Activated T-cell treated with anti-CD3 and anti-CD28 coated beads for 48 hours (primary cell): ENCODE measurements around the gene SERPINB13.

Source experiments
- DNase-seq: peaks from one replicate; pipeline ENCODE4 v3.0.0-alpha.2; 2020; ENCODE audit warnings: low read depth

The SERPINB13 gene

GRCh38 chr18:63586966-63587365 lies at the start of gene SERPINB13:
Gene SERPINB13 (plus strand): TSS chr18:63587343. CDS start chr18:63588668, 1,325 bp downstream.
- DNase-seq = no peak

GRCh38 chr18:63539904-63540510 lies 47.1 kb upstream of the SERPINB13 start:
- DNase-seq = no peak

DNA sequence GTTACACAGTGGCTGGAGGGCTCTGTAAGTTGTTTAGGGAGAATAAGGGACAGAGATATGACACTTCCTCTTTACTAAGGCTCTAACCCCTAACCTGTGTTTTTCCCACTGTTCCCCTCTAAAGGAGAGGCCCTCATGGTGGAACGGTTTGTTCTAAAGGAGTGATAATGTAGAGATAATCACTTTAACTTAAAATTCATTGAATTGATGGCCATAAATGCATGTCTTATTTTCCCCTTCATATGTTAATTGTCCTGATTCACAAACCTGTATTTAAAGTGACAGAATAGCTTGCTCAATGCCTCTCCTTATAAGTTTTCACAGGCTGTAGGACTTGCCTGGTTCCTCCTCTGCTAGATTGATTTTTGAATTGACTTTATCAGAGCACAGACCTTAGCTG lies 45.1 kb upstream of the SERPINB13 start, which contains the start of gene SERPINB12:
TSS of gene SERPINB12 (plus strand) at position 301 of the 400 bp plus-strand sequence. CDS start 13,791 bp downstream, outside the sequence.
- DNase-seq = no peak

- DNase-seq = no peak
Measured at GRCh38 chr18:63544017-63544416, 43.1 kb upstream of the SERPINB13 start.

GRCh38 chr18:63545000-63545399 lies 42.1 kb upstream of the SERPINB13 start:
- no peak for DNase-seq

GRCh38 chr18:63550068-63550467 lies 37.1 kb upstream of the SERPINB13 start:
- no peak for DNase-seq

- no peak for DNase-seq
Measured at GRCh38 chr18:63551769-63552168, 35.4 kb upstream of the SERPINB13 start.

- no peak for DNase-seq
Measured at GRCh38 chr18:63552581-63552980, 34.6 kb upstream of the SERPINB13 start.

- DNase-seq = no peak
Measured at GRCh38 chr18:63553081-63553480, 34.1 kb upstream of the SERPINB13 start.

DNA sequence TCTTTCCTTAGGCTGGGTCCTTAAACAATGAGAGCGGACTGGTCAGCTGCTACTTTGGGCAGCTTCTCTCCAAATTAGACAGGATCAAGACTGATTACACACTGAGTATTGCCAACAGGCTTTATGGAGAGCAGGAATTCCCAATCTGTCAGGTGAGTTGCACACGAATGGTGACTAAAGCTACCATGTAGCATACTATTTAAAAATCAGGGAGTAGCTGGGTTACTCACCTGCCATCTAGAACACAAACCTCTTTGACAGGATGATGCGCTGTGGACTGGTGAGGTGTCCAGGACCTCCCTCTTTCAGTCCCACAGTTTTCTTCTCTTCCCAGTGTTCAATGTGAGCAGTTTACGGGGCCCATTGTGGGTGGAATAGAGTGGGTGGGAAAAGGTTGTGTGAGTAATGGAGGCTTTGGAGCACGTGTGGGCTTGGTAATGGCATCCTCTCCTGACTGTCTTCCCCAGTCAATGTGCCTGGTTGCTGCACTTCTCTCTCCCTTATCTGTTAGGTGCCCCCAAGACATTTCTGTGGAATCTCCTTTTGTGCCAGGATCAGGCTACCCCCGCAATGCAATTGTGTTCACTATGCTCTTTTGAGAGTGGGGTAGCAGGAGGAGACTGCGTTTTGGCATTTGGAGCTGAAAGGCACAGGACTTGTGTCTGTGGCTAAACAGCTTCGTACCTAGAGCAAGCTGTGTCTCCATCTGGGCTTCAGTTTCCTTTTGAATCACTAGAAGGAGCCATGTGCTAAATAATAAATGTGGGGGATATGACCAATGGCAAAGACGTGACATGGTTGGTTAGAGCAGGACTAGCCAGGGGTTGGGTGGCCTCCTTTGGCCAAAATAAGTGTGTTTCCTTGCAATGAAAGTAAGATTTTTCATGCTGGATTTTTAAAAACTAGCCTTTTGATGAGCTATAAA lies 27.3 kb upstream of the SERPINB13 start:
- no peak for DNase-seq

DNA sequence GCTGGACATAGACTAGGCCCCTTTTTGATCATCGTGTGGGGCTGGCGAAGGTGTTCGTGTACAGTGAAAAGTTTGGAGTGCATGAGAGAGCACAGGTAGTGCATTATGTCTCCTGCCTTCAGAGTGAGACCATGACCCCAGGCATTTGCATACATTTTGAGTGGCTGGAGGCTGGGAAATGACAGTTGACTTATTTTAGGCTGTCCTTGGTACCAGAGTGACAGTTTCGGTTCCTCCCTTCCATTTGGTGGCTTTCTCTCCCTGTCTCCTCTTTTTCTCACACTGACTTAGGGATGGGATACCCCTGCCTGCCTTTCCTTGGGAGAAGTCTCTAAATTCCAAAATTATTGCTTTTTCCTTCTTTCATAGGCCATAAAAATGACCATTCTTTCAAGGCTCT lies 24.9 kb upstream of the SERPINB13 start:
- DNase-seq = no peak

GRCh38 chr18:63564021-63564420 lies 23.1 kb upstream of the SERPINB13 start:
- no peak for DNase-seq

- no peak for DNase-seq
Measured at GRCh38 chr18:63564561-63564960, 22.6 kb upstream of the SERPINB13 start.

- DNase-seq = no peak
Measured at GRCh38 chr18:63567276-63567675, 19.9 kb upstream of the SERPINB13 start.

GRCh38 chr18:63567825-63568224 lies 19.3 kb upstream of the SERPINB13 start:
- no peak for DNase-seq

DNA sequence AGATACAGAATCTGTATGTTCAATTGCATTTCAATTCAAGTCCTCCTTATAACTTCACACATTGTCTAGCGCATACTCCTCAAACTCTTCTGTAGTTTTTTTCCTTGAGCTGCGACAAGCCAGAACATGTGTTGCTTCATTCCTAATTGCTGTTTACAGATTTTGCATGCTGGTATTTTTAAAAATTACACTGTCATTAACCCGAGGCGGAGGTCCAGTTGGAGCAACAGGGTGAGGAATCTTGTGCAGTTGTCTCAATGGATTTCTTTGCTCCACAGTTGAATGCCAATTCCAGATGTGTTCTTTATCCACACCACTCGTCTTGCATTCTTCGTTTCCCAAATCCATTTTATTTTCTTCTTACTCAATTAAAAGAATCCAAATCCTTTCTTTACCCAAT lies 16.4 kb upstream of the SERPINB13 start:
- no peak for DNase-seq

GRCh38 chr18:63575681-63576080 lies 11.5 kb upstream of the SERPINB13 start:
- no peak for DNase-seq

DNA sequence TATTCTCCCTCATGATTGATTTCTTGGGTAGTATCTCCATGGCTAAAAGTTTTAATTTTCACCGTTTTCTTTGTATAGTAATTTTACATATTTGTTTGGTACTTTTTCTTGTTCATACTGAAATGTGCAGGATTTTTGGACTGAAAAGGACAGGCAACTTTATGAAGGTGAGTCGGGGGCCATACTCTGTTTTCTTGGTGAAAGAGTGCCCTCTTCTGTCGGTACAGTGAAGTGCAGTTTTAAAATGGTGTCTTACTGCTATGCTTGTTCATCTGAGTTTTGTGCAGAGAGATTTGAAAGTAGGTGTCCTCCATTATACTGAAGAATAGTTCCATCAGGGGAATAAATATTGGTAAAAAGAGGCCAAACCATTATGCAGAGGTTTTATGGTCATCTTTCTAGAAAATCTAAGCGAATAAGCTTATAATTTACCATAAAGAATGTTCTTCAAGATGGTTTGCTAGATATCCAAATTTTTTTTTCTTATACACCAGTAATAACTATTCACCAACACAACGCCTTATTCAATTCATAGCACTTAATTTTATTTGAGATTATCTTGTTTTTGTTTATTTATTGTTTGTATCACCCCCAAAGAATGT lies 8.7 kb upstream of the SERPINB13 start:
- DNase-seq = no peak

GRCh38 chr18:63579616-63580015 lies 7.5 kb upstream of the SERPINB13 start:
- DNase-seq = no peak

GRCh38 chr18:63585988-63586387 lies 1.2 kb upstream of the SERPINB13 start:
- no peak for DNase-seq

- DNase-seq = no peak
Measured at GRCh38 chr18:63586431-63586830, 712 bp upstream of the SERPINB13 start.

- no peak for DNase-seq
Measured at GRCh38 chr18:63588909-63589308, 1.8 kb downstream of the SERPINB13 start.

DNA sequence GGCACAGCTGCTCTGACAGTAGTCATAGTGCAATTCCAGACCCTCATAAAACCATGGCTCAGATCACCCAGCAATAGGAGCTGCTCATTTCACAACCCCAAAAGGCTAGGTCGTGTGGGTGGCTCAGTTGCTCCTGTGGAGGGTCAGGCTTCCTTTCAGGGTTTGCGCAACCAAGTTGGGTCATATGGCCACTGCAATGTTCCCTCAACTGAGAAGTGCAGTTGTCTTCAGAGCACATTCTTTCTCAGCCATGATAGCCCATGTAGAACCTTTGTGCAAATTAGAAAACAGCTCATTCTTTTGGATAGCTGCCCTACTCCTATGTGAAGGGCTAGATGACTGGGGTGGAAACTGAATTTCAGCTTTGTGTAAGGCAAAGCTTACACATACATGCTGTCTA lies 3.2 kb downstream of the SERPINB13 start:
- DNase-seq = no peak
